CD4-positive, alpha-beta T cell treated with Interferon gamma for 1 hour (primary cell): ENCODE results near the gene EXOC7.
A peak's percentile ranks its signal among the peaks of the same experiment; 100 is the strongest.
"Not testable (repeated sequence)": the region's sequence is repeated elsewhere in the genome, so short reads cannot be mapped to it uniquely, and the experiment has no call there.

Experiments used
- DNase-seq: peaks from one replicate; pipeline ENCODE4 v3.0.0-alpha.2; 2020

EXOC7 gene

DNA sequence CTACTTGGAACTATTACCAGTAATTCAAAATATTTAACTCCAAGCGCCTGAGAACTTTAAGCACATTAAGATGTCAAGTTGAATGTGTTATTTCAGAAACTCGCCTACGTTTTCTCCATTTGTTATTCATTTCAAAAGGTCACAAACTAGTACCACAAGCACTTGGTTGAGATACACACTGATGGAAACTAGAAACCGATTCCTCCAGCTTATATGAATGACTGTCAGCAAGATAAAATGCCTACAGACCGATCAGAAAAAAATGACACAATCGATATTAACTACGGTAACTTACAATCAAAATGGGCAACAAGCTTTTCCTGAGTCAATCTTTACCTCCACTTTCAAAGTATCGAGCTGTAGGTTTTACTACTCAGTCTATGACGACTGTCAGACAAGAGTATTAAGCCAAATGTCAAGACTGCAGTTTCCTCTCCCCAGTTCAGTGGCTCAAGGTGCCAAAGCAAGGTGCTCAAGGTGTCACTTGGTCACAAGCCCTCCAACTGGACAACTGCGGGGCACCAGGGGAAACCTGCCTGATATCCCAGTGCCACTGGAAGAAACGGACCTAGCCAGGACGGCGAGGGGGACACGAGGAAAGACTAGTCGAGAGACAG lies 31.9 kb downstream of the EXOC7 start:
- no peak for DNase-seq

DNA sequence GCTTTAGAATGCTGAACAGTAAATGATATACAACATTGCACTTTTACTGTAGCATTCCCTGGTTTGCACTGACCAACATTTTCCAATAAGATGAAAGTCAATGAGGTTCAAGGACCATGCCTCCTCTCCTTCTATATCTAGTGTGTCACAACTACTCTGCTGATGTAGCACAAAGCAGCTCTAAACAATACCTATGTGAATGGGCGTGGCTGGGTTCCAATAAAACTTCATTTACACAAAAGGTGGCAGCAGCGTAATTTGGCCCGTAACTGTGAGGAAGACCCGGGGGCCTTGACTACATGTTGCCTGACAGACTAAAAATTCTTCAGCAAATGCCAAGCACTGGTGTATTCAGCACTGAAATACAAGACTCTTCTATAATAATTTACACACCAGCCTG lies 37.8 kb downstream of the EXOC7 start:
- DNase-seq: no peak

- DNase-seq: peak; percentile 21
These were observed 39.6 kb downstream of the EXOC7 start for GRCh38 chr17:76063875-76064546.

DNA sequence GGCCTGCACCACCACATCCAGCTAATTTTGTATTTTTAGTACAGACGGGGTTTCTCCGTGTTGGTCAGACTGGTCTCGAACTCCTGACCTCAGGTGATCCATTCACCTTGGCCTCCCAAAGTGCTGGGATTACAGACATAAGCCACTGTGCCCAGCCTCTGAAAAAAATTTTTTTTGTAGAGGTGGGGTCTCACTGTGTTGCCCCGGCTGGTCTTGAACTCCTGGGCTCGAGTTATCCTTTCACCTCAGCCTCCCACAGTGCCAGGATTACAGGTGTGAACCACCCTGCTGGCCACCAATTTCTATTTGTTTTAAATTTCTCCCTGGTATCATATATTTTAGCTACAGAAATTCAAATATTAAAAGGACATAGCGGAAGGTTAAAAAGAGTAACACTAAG lies 45.3 kb downstream of the EXOC7 start:
- not testable (repeated sequence) for DNase-seq

- no peak for DNase-seq
These were observed 46.7 kb downstream of the EXOC7 start for GRCh38 chr17:76056882-76057281.

DNA sequence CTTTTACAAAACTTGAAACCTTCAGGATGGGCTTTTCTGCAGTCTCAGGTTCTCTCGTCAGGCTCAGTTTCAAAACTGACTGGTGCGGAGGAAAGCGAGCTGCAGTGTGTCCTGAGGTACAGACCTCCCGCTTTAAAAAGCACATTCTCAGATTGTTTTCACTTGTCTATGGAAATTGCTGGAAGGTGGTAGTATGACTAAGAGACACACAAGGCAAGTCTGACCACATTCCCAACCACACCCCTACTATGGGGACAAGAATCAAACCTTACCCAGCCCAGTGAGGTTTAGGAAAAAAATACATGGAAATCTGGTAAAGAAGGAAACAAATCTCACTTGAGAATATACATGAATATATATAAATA lies 49.5 kb downstream of the EXOC7 start:
- DNase-seq: no peak

DNA sequence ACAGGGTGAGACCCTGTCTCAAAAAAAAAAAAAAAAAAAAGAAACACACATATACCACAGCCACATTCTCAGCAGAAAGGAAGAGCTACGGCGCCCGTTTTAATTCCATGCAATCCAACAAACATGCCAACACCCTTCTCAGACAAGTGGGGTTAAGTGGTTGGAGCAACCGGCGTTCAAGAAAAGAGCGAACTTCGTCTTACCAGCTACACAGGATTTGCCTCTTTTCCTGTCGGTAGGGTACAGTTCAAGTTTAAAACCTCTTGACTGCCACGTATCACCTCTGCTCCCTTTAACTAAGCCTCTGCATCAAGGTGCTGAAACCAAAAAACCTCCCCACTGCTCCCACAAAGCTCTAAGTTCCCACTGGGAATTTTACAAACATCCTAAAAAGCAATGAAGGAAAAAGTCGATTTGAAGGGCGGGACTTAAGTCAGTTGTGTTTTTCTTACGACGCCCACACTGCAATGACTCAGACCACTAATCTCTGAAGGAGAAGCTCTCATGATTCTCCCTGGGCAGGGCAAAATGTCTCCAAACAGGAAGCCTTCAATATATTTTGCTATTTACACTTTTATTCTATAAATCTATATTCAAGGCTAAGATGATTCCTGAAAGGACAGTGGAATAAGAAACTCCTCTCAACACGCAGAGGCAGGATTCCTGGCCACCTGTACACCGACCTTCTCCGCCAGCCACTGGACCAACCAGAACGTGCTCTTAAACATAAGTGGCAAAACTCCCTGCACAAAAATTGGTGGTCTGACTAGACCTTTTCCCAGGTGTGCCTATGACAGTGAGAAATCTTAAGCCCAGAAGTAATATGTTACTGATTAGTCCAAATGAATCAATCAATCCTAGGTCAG lies 50.1 kb downstream of the EXOC7 start:
- DNase-seq: no peak

DNA sequence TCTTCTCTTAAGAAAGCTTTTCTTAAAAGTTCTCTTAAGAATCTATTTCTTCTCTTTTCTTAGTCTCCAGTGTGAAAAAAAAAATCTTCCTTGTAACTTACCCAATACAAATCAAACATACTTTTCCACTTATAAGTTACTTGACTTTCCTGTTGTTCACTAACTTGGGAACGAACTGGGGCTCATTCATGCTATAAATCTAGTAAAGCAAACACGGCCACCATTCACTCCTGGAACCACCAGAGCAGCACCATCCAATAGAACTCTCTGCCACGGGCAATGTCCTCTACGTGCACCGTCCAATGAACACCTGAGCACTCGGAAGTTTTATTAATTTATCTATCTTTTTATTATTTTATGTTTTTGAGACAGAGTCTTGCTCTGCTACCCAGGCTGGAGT lies 52.0 kb downstream of the EXOC7 start:
- no peak for DNase-seq

- no peak for DNase-seq
These were observed 52.8 kb downstream of the EXOC7 start for GRCh38 chr17:76050538-76051467.

DNA sequence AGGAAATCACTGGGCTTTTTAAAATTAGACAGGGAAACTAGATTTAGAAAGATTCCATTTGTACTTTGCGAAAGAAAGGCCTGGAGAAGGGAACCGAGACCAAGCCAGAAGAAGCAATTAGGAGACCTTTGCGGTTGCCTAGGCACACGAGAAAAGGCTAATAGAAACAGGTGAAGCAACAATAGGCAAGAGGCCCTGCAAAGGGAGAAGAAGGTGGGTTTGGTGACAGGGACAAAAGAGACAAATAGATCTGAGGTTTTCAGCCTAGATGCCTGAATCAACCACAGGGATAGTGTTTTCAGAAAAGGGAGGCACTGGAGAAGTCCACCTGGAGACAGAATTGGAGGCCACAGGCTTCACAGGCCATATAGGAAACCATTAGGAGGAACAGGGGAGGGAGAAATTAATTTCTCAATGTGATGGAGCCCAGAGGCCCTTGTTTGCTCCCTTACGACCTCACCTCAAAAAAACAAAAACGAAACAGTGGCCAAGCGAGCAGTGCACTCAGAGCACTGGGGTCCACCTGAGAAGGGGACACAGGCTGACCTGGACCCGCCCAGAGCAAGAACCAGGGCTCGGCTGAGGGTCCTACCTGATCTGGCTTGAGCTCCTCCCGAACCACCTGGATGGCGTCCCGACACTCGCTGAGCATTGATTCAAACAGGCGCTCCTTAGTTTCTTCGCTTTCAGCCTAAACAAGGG lies 53.6 kb downstream of the EXOC7 start:
- no peak for DNase-seq

DNA sequence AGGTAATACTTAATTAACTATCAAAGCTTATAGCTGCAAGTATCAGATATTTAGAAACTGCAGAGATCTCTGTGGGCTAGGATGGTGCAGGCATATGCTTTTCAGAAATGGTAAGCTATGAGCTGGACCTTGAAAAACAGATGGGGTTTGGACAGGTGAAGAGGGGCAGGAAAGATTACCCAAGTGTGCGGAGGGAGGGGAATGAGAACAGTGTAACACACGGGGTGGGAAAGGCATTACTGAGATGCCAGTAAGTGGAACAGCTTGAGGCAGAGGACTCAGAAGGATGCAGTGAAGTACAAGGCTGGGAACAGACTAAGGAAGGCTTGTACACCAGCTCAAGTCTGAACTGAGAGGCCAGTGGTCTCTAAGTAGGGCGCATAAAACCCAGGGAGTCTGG lies 54.3 kb downstream of the EXOC7 start:
- DNase-seq: no peak

GRCh38 chr17:76048711-76049110 lies 54.9 kb downstream of the EXOC7 start:
- no peak for DNase-seq

DNA sequence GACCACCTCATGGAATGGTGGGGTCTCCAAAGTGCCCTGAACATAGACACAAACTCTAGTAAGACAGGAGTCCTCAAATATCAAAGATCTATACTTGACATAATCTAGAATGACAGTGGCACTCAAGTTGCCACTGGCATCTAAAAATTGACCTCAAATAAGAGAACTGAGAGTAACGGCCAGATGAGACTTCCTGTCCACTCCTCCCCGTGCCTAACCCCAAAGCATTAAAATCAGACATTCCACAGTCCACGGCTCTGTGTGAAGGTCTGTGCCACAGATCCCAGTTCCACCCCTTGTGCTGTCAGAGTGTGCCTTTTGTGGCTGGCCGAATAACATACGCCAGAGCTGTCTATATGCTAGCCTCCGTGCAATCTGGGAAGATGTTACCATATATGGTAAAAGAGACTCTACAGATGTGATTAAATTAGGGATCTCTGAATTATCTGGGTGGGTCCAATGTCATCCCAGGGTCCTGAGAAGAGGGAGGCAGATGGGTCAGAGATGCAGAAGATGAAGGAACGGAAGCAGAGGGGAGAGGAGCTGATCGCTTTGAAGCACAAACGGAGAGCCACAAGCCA lies 55.5 kb downstream of the EXOC7 start:
- DNase-seq: no peak

GRCh38 chr17:76046064-76046463 lies 57.5 kb downstream of the EXOC7 start:
- no peak for DNase-seq

DNA sequence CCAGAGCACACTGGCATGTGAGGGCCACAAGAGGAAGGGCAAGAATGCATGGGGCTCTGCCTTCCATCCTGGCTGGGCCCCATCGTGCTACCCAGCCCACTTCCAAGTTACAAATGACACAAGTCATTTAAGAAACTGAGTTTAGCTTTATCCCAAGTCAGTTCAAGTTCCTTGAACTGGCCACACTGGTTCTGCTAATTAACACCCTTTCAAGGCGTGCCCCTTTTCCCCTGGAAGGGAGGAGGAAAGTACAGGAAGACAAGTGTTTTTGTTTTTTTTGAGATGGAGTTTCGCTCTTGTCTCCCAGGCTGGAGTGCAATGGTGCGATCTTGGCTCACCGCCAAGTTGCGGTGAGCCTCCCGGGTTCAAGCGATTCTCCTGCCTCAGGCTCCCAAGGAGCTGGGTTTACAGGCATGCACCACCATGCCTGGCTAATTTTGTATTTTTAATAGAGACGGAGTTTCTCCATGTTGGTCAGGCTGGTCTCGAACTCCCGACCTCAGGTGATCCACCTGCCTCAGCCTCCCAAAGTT lies 59.0 kb downstream of the EXOC7 start:
- DNase-seq: not testable (repeated sequence)

GRCh38 chr17:76042868-76043267 lies 60.7 kb downstream of the EXOC7 start:
- DNase-seq: not testable (repeated sequence)

DNA sequence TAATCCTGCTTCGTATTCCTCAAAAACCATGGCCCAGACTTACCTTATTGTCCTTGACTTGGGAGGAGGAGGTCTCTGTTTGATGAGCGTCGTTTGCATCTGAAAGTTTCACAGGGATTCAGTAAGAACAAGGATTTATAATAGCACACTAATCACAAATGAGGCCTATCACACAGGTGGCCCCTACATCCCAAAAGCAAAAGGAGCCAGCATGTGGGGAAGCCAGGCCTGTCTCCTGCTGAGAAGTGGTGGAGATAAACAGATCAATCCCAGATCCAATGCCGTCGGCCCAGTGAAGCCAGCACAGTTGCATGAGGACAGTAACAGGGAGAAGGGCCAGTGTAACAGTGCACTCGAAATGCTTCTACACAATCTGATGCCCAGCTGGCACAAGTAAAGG lies 63.2 kb downstream of the EXOC7 start:
- DNase-seq: no peak

DNA sequence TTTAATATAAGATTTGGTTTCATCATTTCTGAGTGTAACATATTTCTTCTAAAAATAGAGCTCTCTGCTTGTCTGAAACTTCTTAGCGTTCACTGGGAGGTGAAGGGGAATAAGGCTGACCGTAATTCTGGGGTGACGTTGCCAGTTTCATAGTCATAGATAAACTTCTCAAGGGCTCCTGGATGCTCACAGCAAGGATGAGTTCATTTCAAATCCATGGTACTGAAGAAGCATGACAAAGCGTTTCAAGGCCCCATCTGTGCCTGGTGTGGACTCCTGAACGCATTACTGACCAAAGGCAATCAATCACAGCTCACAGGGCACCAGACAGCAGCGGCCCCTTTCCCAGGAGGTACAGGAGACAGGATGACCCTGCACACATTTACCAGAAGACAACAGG lies 64.5 kb downstream of the EXOC7 start:
- no peak for DNase-seq

DNA sequence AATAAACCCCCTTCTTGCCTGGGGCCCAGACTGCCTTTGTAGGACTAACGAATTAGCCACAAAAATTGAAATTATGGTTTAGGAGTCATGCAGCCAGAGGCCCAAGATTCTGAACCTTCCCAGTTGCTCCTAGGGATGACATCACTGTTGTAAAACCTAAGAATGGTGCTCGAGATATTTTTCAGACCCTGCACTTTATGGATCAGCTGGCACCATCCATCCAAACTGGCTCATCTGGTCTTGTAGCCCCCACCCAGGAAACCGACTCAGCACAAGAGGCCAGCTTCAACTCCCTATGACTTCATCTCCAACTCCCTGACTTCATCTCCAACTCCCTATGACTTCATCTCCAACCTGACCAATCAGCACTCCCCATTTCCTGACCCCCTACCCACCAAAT lies 65.5 kb downstream of the EXOC7 start:
- DNase-seq: no peak

DNA sequence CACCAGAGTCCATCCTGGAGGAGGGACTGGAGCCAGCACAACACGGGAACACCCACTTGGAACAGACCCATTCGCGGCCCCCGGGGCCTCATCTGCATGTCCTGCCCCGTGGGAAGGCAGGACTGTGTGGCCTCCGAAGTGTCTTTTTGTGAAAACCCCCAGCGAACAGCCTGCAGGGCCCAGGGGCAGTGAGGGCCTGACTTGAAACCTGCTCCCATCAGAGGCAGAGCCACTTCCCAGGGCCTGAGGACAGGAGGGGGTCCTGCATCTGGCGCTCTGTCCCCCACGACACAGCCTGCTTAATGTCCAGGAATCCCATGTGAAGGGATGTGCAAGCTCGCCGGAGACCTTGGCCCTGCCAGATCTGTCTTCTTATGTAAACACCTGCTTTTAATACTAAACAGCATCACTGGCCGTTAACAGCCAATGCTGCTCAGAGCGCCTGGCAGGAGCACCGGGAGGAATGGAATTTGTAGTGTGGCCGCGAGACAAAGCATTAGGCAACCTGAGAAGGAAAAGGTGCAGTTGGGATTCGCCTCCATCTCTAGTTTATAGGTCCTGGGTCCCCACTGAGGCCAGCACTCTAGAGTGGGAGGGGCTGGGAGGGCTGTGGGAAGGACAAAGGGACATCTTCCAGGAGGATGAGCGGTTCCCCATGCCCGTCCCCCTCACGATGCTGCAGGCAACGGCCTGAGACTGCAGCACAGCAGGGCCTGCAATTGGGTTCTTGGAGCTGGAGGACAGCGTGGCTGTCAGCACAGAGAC lies 66.9 kb downstream of the EXOC7 start:
- DNase-seq: no peak
